ENCODE results near the gene PSMB2.

The PSMB2 gene

DNA sequence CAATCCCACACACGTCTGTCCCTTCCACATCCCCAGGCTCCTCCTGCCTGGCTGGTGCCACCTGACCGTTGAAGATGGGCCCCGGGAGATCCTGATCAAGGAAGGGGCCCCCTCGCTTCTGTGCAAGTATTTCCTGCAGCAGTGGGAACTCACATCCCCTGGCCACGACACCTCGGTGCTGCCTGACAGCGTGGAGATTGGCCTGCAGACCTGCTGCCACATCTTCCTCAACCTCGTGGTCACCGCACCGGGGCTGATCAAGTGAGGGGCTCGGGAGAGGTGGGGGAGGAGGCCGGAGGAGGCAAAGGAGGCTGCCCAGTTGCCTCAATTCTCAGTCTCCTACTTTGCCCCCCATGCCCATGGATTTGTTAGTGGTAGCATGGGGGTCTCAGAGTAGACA is 78.2 kb downstream of the PSMB2 start:
- no peak overlapping the region for H3K4me3 ChIP-seq (ENCODE audit: low read depth, low read length)
- TF ChIP-seq, protein P1, sequence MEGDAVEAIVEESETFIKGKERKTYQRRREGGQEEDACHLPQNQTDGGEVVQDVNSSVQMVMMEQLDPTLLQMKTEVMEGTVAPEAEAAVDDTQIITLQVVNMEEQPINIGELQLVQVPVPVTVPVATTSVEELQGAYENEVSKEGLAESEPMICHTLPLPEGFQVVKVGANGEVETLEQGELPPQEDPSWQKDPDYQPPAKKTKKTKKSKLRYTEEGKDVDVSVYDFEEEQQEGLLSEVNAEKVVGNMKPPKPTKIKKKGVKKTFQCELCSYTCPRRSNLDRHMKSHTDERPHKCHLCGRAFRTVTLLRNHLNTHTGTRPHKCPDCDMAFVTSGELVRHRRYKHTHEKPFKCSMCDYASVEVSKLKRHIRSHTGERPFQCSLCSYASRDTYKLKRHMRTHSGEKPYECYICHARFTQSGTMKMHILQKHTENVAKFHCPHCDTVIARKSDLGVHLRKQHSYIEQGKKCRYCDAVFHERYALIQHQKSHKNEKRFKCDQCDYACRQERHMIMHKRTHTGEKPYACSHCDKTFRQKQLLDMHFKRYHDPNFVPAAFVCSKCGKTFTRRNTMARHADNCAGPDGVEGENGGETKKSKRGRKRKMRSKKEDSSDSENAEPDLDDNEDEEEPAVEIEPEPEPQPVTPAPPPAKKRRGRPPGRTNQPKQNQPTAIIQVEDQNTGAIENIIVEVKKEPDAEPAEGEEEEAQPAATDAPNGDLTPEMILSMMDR (IDR thresholded peaks at IDR 0.05; ENCODE audit: insufficient read depth, low read depth, low read length, missing control alignments): no peak
- DNase-seq (ENCODE audit: low read depth): no peak

DNA sequence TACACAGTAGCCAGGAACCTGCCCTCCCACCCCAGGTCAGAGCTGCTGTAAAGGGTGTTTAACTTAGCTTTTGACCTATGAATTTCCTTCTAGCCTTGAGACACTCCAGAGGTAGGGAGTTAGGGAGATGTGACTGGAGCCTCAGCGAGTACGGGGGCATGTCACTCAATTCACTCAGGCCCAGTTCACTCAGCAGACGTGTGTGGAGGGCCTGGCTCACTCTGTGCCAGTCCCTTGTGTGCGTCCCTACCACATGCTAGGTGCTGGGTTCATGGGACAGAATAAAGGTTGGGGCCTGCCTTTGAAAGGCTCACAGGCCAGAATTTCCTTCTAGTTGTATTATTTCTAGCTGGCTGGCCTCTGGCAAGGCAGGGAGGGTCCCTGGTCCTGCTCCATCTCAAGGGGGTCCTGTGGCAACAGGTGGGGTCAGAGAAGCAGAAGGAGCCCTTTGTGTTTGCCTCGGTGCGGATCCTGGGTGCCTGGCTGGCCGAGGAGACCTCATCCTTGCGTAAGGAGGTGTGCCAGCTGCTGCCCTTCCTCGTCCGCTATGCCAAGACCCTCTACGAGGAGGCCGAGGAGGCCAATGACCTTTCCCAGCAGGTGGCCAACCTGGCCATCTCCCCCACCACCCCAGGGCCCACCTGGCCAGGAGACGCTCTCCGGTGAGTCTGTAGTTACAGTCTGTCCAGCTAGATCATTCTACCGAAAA is 79.2 kb downstream of the PSMB2 start:
- no peak for DNase-seq (ENCODE audit: low read depth)
- no peak overlapping the region for H3K4me3 ChIP-seq (ENCODE audit: low read depth, low read length)
- TF ChIP-seq, protein P1 (IDR thresholded peaks at IDR 0.05; ENCODE audit: insufficient read depth, low read depth, low read length, missing control alignments): no peak

DNA sequence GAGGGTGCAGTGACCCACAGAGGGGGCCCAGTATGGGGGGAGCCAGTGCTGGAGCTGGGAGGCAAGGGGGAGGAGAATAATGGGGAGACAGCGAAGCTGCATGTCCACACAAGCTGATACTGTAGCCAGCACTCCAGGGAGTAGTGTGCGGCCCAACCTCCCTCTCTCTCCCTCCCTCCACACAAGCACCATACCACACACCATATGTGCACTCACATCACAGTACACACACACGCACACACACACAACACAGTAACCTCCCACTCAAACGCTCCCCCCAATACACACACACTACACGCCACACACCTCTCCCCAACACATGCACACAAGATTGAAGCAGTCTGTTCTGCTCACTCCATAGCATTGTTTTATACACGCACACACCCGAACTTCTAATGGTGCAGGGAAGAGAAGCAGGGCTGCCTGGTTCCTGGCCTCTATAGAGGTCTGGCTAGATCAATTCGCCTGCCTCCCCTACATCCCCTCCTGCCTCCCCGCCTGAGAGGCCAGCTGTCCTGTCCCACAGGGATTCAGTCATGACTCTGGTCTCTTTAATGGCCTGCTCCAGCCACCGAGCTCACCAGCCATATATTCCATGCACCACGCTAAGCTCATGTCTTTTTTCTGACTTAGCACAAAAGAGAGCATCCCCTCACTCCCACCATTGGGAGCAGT is 79.9 kb downstream of the PSMB2 start:
- H3K4me3 ChIP-seq (ENCODE audit: low read depth, low read length): no peak overlapping the region
- TF ChIP-seq, protein P1 (IDR thresholded peaks at IDR 0.05; ENCODE audit: insufficient read depth, low read depth, low read length, missing control alignments): no peak
- DNase-seq (ENCODE audit: low read depth): no peak

DNA sequence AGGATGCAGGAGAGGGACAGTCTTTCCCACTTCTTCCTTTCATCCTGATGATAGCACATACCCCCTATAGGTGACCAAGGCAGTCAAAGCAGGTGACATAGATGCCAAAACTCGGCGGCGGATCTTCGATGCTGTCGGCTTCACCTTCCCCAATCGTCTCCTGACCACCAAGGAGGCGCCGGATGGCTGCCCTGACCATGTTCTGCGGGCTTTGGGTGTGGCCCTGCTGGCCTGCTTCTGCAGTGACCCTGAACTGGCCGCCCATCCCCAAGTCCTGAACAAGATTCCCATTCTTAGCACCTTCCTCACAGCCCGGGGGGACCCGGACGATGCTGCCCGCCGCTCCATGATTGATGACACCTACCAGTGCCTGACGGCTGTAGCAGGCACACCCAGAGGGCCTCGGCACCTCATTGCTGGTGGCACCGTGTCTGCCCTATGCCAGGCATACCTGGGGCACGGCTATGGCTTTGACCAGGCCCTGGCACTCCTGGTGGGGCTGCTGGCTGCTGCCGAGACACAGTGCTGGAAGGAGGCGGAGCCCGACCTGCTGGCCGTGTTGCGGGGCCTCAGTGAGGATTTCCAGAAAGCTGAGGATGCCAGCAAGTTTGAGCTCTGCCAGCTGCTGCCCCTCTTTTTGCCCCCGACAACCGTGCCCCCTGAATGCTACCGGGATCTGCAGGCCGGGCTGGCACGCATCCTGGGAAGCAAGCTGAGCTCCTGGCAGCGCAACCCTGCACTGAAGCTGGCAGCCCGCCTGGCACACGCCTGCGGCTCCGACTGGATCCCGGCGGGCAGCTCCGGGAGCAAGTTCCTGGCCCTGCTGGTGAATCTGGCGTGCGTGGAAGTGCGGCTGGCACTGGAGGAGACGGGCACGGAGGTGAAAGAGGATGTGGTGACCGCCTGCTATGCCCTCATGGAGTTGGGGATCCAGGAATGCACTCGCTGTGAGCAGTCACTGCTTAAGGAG is 80.8 kb downstream of the PSMB2 start:
- no peak overlapping the region for H3K4me3 ChIP-seq (ENCODE audit: low read depth, low read length)
- TF ChIP-seq, protein P1 (IDR thresholded peaks at IDR 0.05; ENCODE audit: insufficient read depth, low read depth, low read length, missing control alignments): no peak
- DNase-seq (ENCODE audit: low read depth): no peak

DNA sequence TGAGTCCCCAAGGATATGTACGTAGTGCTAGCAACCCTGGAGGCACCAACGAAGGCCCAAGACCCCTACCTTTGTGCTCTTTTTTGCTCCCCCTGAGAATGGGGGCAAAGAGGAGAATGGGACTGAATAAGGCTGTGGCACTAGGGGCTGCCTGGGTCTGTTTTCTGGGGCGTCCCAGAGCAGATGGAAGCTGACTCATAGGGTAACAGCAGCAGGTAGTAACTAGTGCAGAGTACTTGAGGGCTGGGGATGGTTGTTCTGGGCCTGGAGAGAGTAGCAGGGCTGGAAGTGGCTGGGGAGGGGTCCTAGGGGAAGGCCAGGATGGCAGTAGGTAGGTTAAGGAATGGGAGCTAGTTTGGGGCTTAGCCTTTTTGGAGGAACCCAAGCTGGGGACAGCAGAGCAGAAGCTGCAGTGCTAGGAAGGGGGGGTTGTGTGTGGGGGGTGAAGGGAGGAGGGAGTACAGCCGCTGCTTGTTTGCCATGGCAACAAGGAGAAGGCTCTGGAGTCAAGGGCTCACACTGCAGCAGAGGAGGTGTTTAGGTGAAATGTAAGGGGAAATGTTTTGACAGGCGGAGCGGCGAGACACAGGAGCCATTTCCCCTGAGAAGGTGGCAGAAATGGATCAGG is 81.9 kb downstream of the PSMB2 start:
- TF ChIP-seq, protein P1 (IDR thresholded peaks at IDR 0.05; ENCODE audit: insufficient read depth, low read depth, low read length, missing control alignments): no peak
- no peak for DNase-seq (ENCODE audit: low read depth)

More for the DNA sequence above, 81.9 kb downstream of the PSMB2 start:
- no peak overlapping the region for H3K4me3 ChIP-seq (ENCODE audit: low read depth, low read length)

Measured in GM12865 (cell line).